C4-2B (cell line): ENCODE data around the gene NUP98.

Experiments used
- ZFX ChIP-seq: fragments of 450-650 bp; IDR thresholded peaks from 2 replicates; pipeline ENCODE4 v1.6.1; 2017
- TF ChIP-seq, protein P1 (sequence below): fragments of 450-650 bp; conservative IDR thresholded peaks from 2 replicates; pipeline ENCODE4 v1.5.1; 2017; ENCODE audit warnings: mild to moderate bottlenecking

DNA sequence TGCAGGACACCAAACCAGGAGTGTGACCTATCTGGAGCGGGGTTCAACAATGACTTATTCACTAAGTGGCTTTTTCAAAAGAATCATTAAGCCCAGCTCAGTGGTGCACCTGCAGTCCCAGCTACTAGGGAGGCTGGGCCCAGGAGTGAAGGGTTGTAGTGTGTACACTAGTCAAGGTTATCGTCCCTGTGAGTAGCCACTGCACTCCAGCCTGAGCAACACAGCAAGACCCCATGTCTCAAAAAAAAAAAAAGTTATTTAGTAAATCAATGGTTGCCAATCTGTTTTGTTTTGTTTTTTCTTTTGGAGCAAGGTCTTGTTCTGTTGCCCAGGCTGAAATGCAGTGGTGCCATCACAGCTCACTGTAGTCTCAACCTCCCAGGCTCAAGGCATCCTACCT is 35.5 kb upstream of the NUP98 start:
- TF ChIP-seq, protein P1, sequence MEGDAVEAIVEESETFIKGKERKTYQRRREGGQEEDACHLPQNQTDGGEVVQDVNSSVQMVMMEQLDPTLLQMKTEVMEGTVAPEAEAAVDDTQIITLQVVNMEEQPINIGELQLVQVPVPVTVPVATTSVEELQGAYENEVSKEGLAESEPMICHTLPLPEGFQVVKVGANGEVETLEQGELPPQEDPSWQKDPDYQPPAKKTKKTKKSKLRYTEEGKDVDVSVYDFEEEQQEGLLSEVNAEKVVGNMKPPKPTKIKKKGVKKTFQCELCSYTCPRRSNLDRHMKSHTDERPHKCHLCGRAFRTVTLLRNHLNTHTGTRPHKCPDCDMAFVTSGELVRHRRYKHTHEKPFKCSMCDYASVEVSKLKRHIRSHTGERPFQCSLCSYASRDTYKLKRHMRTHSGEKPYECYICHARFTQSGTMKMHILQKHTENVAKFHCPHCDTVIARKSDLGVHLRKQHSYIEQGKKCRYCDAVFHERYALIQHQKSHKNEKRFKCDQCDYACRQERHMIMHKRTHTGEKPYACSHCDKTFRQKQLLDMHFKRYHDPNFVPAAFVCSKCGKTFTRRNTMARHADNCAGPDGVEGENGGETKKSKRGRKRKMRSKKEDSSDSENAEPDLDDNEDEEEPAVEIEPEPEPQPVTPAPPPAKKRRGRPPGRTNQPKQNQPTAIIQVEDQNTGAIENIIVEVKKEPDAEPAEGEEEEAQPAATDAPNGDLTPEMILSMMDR: no peak
- no peak for TF ChIP-seq ZFX
